ENCODE results near the gene ARHGAP30.

ARHGAP30 gene

DNA sequence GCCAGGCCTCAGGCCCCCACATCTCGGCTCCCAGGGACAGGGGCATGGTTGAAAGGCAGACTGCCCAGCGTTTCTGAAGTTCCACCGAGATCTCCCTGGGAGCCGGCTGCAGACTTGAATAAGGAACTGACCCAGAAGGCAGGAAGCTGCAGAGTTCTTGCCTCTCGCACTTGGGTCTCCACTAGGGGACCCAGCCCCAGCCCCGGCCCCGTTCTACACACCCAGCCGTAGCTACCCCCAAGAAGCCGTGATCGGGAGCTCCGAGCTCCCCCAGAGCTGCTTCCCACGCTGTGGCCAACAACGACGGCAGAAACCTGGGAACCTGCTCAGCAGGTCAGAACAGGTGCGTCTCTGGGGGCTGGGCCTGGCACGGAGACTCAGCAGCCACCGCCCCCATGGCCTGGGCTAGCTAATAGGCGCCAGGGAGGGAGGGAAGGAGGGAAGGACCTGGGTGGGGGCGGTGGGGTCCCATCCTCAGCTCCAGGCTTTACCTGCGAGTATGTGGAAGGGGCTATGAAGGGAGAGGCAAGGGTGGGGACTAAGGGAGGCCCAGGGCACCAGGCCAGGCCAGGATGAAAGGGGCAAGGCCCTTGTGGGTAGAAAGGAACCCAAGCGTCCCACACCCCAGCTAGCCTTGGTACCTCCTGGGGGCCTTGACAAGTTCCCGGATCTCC is 19.7 kb upstream of the ARHGAP30 start, which contains the start of gene NECTIN4:
Gene NECTIN4 (minus strand): TSS at position 308 of the 674 bp plus-strand sequence. CDS start 262 bp downstream, at position 46.
- no peak for DNase-seq (ENCODE audit: low spot score)

DNA sequence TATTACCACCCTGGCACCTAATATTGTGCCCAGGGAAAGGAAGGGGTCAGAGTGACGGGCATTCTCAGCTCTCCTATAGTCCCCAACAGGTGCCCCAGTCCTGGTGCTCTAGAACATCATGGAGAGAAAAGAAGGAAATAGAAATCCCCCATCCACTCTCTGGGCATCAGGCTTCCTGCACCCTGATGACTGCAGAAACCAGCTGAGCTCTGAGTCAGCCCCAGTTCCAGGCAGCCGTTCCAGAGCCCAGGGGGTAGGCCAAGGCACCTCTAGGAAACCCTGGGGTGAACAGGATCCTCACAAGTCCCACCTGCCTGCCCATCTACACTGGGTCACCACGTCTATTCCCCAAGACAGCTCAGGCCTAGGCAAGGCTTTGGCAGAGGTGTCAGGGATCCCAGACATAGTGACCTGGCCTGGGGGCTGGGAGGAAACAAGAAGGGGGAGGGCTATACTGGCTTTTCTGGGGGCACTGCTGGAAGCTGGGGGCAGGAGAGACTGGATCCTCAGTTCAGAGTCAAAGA is 19.0 kb upstream of the ARHGAP30 start:
- DNase-seq (ENCODE audit: low spot score), result no peak

DNA sequence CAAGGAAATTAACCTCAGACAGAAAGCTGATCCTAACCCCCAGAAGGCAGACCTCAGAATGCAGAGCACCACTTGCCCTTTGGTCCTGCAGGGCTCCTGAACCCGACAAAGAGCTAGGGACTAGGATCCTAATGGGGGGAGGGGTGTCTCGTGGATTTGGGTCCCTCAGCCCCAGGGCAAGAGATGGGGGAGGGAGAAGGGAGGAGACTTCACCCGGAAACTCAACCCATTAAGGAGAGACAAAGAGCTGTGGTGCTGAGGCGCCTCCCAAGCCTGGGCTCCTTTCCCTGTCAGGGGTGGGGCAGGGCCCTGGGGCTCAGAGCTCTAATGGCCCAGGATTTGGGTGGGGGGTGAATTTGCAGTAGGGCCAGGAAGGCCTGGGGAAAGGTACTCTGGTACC is 16.8 kb upstream of the ARHGAP30 start:
- no peak for DNase-seq (ENCODE audit: low spot score)

DNA sequence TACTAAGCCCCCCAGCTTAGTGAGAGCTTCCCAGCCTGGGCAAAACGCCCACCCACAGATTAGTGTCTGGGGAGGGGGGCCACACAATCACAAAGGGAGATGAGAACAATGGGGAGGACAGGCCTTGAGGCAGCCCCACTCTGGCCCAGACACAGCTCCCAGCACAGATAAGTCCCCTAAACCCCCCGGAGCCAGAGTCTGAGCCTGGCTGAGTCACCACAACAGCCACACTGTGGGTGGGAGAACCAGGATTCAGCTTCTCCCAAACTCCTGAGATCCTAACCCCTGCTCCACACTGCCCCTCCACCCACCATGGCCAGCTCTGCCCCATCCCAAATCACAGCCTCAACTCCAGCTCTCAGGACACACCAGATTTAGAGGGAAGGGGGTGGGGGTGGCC is 15.5 kb upstream of the ARHGAP30 start:
- DNase-seq (ENCODE audit: low spot score), result no peak

DNA sequence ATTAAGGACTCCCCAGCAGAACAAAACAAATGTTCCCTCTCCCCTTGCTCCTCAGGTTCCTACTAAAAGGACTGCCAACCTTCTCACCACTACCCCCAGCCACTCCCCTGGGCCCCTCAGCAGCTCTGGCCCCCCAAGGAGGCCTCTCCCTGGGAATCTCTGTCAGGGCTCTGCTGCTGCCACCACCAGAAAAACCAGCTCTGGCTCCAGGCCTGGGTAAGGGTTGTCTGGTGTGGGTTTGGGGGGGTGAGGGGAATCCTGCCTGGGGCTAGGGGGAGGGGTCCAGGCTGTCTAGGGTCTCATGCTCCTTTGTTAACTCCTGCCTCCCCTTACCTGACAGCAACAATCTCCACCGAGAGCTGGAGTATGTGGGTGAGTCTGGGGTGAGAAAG is 14.9 kb upstream of the ARHGAP30 start:
- no peak for DNase-seq (ENCODE audit: low spot score)

DNA sequence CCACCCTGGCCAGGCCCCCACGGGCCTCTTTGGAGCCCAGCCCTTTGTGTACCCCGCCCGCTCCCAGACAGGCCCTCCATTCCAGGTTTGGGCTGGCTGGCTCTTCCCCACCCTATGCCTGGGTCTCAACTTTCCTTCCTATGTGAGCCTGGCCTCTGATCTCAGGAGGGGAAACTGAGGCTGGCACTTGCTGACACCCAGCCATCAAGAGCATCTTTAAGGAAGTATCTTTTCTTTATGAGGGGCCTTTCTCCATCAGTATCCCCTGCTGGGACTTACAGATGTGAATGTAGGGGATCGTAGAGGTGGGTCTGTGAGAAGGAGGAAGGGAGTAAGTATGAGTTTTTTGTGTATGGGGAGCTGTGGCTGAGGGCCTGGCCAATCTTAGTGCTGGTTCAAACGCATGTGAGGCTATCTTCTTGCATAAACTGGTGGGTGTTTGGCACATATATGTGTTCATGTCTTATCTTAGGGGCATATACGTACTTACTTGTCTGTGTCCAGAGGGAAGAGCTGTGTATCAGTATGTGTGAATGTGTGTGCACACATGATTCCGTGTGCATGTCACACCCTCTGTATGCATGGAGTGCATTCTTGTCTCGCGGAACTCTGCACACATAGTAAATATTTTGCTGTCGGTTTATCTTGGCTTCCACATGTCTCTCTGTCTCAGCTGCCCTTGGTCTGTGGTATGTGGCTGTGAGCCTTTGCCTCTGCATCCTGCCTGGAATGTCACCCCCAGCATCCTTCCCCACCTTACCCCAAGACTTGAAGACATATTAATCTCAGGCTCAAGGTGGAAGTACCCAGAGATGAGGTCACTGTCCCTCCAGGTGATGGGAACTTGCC is 14.3 kb upstream of the ARHGAP30 start:
- no peak for DNase-seq (ENCODE audit: low spot score)

DNA sequence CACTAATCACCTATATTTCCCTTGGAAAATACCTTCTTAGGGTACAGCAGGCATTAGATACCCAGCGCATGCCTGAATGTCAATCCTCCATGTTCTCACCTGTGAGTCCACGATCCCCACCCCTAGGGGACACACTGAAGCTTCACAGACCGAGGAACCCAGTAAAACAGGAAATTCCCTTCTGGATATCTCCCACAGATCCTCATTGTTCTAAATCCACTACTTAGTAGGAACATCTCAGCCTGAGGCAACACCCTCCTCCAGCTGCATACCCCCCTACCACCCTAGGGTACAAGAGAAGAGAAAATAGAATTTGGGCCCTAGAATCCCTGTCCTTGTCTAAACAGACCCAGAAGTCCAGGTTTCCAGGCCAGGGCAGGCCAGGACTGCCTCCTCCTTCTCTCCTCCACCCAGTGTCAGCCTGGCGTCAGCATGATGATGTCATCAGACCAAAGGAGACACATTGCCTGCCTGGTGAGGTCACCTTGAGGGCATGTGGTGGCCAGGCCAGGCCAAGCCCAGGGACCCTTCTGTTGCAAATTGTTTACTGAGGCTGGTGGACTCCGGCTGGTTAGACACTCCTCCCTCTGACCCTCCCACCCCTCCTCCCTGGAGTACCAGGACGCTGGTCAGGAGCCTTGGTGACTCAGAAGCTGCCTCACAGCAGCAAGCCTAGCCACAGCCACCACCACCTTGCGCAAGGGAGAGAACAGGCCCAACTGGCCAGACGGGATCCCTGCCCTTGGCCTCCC is 13.5 kb upstream of the ARHGAP30 start:
- no peak for DNase-seq (ENCODE audit: low spot score)

DNA sequence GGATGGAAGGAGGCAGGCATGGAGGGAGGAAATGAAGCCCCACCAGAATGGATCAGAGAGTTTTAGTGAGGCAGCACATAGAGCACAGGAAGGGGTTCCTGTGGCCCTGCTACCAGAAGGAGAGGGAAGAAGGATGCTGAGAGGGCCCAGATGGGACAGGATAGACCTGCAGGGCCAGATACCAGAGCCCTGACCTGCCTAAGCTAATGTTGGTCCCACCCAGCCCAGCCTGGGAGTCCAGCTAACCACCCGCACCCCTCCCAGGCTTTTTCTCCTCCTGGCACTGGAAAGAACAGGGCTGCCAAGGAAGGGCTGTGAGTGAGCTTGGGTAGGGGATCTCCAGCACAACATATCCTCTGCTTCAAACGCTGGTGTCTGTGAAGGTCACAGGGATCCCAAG is 12.8 kb upstream of the ARHGAP30 start:
- DNase-seq (ENCODE audit: low spot score), result no peak

DNA sequence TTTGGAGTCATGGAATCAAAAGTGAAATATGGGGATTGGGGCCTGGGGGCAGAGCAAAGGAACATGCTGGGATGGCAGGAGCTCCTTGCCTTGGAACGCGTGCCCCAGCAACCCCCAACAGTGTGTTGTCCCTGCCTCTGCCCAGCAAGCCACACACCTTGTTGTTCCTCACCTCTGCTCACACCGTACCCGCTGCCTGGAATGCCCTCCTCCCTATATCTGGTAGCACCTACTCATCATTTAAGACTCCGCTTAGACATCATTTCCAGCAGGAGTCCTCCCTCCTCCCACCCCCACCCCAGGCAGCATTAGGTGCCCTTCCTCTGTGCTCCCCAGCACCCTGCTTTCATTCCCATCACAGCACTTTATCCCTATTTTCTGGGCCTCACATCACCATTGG is 11.8 kb upstream of the ARHGAP30 start:
- no peak for DNase-seq (ENCODE audit: low spot score)

DNA sequence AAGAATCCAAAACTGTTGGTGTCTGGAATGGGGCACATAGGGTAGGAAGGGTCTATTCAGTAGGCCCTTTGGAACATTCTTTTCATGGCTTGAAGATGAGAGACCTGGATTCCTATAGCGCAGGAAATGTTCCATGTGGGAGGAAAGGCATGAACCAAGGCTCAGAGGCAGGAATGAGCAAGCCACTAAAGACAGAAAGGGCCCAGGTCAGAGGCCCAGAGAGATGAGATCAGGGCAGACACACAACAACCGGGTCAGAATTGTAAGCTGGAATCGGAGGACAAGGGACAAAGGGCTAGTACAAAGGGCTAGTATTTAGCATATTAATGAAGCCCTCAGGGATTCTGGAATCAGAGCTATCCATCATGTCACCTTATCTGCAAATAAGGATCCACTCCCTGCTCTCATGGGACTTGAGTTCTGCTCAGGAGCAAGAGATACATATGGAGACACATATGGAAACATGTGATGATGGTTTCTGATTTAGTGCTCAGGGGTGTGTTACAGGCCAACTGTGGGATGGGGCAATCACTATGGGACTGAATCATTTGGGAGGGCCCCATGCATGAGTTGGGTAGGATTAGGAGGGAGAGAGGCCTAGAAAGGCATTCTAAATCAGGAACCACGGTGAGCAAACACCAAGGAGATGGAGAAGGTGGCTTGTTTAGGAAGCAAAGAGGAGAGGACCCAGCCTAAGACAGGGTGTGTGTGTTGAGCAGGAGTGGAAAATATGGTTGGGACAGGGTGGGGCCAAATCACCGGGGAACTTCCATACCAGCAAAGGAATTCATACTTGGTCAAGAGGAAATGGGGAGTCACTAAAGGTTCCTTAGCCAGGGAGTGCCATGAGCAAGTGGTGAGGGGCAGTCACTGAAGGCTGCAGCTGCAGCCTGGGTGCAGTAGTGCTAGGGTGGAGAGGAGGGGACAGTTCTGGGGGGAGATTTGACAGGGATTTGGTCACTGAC is 11.0 kb upstream of the ARHGAP30 start:
- no peak for DNase-seq (ENCODE audit: low spot score)

DNA sequence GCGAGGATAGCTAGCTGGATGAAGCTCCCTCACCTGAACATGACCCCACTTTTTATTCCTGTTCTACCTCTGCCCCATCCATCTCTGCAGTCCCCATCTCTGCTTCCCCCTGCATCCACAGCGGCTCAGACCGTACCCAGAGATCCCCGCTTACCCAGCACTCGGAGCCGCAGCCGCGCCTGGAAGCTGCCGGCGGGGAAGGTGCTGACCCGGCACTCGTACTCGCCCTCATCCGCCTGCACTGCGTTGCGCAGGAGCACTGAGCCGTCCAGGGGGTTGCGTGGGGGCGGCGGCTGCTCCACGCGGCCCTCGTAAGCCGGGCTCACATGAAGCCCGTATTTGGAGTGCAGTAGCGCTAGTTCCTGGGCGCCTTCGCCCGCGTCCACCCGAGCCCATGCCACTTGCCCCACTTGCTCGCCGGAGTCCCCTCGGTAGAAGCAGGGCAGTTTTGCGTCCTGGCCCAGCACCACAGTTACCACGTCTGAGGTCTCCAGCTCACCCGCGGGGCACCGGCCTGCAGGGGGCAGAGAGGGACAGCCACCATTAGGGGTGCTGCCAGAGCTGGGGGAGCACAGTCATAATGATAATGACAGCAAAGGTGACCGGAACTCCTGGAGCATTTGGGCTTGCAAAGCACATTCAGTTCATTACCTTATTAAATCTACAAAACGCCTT is 9.9 kb upstream of the ARHGAP30 start:
- DNase-seq (ENCODE audit: low spot score), result no peak

DNA sequence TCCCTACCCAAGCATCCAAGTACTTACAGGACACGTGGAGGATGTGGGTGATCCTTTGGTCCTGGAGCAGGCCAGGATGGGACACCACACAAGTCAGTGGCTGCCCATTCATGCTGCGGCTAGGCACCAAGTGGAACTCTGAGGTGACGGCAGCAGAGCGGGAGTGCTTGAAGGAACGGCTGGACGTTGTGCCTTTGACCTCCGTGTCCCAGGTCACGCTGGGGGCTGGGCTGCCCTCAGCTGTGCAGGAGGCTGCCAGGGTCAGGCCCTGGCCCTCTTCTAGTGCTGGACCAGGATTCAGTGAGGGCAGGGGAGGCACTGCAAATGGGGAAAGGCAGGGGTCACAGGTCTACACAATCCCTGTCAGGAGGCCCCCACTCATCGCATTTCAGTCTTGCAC is 7.7 kb upstream of the ARHGAP30 start:
- no peak for DNase-seq (ENCODE audit: low spot score)

DNA sequence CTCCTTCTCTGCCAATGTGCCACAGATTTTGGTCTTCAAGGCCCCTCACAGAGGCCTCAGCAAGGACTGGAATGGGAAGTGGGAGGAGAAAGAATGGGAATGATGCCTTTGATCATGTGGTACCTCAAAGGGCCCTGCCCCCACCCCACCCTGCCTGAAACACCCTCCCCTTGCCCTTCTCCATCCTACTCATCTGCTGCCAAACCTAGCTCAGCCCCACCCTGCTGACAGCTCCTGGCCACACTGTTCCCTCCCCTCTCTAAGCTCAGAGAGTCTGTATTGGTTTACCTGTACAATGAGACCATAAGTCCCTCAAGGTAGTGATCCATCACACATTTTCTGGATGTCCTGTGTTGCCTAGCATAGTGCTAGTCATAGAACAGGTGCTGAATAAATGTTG is 6.7 kb upstream of the ARHGAP30 start:
- no peak for DNase-seq (ENCODE audit: low spot score)

DNA sequence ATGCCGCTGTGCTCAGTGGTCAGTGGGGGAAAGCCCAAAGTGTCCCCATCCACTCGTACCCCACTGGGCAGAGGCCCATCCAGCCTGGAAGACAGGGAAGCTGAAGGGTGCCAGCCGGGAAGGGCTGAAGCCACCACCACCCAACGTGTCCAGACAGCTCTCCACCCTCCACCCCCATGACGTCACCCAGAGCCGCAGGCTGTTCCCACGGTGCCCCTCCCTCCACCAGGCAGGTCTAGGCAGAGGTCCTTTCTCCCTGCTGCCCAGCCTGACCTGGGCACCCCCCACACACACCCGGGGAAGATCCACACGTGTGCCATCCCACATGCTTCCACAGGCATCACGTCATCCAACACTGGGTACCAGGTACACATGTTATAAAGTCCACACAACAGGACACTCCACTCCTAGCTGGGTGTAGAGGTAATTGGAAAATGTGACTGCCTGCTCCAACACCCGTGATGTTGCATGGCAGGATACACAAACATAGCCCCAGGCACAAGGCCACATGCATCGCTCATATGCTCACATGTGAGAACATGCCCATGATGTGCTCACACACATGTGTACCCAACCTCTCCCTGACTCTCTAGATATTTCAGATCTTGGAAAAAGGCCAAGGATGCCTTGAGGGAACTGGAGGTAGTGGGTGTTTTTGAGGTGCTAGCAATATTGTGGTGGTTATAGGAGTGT is 5.1 kb upstream of the ARHGAP30 start:
- DNase-seq (ENCODE audit: low spot score), result no peak

DNA sequence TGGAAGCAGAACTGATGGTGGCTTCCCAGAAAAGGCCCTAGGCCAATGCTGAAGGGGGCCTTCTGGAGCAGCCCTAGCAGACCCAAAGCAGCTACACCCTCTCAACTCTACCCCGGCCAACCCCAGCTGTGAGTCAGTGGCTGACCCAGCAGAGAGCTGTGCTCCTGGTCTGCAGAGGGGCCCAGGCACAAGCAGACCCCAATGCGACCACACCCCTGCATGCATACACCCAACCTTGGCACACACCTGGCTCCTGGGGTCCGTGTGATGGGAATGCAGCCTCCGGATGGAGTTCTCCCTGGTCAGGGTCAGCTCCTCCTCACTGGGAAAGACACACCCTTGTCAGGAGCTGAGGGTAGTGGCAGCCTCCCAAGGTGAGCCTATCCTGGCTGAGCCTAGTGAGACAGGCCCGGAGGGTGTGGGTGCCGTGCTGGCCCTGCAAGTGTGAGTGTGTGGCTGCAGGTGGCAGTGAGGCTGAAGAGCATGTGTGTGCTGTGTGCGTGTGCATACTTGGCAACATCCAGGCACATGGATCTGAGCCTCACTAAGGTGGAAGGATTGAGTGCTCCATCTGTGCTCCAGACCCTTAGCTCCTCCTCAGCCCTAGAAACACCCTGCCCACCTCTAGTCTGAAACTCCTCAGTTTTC is 3.9 kb upstream of the ARHGAP30 start:
- no peak for DNase-seq (ENCODE audit: low spot score)

DNA sequence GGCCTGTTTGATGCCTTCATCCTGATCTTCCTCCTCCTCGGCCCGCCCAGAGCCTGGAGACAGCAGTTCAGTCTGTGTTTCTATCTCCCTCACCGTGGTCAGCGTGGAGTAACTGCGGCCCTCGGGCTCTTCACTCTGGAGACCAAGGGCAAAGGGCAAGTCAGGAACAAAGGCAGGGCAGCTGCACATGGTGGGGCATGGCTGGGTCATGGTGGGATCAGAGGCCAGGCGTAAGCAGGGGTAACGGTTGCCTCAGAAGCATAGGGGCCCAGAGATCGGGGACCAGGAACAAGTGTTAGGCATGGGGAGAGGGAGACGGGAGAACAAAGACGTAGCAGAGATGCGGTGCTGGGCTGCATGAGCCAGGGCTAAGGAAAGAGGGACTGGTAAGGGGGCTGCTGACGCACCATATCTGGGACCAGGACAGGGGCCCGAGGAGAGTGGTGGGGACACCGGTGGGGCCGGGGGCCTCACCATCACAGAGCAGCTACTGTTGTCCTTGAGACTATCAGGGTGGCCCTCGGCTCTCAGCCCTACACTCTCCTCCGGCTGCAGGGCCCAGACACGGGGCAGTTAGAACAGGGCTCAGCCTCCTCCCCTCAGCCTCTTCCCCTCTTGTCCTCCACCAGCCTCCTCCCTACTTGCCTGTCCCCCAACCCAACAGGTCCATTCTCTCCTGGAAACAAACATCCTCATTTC is 3.2 kb upstream of the ARHGAP30 start:
- DNase-seq (ENCODE audit: low spot score), result no peak

DNA sequence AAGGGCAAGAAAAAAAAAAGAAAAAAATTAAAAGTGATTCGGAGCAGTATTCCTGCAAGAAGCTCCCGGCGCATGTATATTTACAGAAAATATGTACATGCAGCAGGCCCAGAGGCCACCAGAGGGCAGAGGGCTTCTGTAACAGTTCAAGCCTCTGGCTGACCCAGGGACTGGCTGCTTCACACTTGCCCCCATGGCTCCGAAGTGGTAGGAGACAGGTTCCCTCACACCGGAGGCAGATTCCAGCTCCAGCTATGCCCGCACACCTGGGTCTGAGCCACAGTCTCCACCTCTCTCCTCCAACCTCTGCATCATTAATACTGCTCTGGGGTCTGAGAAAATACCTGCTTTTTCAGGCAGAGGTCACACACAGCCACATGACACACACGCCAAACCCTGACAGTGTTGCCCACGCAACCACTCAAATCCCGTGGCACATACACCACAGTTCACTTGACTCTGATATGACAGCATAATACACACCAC is 2.2 kb upstream of the ARHGAP30 start:
- peak; percentile 56 for DNase-seq (ENCODE audit: low spot score)

DNA sequence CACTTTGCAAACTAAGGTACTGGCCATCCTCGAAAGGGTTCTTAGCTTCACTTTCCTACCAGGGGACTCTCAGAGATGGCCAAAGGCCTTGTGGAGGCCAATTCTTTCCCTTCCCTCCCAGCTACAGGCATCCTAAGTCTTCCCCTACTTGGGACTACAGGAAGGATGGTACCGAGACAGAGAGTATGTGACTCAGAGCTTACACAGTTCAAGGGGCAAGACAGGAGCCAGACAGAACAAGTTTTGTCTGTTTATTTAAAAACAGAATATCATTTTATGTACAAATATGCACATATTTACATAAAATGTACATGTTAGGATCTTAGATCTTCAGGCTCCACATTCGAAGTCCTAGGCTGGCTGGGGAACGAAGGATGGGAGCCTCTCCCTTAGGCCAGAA is 1.1 kb upstream of the ARHGAP30 start:
- no peak for DNase-seq (ENCODE audit: low spot score)

DNA sequence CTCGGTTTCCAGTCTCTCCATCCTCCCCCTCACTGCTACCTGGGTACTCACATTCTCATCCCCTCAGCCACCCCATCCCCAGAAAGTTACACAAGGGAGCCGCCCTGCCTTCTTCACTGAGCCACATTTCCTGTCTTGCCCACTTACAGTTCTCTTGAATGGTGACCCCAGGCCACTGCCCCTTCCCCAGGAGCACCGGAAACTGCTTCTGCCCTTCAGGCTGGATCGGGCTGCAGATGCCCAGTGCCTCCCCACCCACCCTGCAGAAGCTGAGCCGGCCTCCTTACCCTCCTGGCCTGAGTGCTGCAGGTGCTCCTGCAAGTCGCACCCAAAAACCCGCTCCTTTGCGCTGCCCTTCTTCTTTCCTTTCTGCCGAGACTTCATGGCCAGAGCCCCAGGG is 450 bp downstream of the ARHGAP30 start:
- no peak for DNase-seq (ENCODE audit: low spot score)

Data from hematopoietic multipotent progenitor cell treated with erythropoietin and hydrocortisone succinate and interleukin-3 and kit ligand, for 17 days (in vitro differentiated cells).